Smooth muscle cell (in vitro differentiated cells): ENCODE results near the gene PUM2. TPM values are rescaled to one million over a fixed set of nuclear protein-coding genes. Genes with fewer than 3 reads are reported as not detected.

Experiments
- DNase-seq: peaks from one replicate; lab custom pipeline; 2025; ENCODE audit not compliant: unreplicated experiment; lab: John Stamatoyannopoulos, UW
- H2AFZ ChIP-seq: fragments of 200-600 bp; sonication (generic); 2 replicates; pipeline ENCODE4 v1.6.0; 2016; ENCODE audit warnings: antibody characterized with exemption, low read depth, mild to moderate bottlenecking
- H3F3A ChIP-seq: fragments of 200-600 bp; sonication (generic); 2 replicates; pipeline ENCODE4 v1.6.0; 2017; ENCODE audit warnings: antibody characterized with exemption, low read depth
- H3K27ac ChIP-seq: fragments of 200-600 bp; sonication (generic); 2 replicates; pipeline ENCODE4 v1.5.1; 2016; ENCODE audit warnings: low read depth, mild to moderate bottlenecking
- H3K27me3 ChIP-seq: fragments of 200-600 bp; sonication (generic); 2 replicates; pipeline ENCODE4 v1.6.1; 2016; ENCODE audit warnings: low read depth, mild to moderate bottlenecking
- H3K36me3 ChIP-seq: fragments of 200-600 bp; sonication (generic); 2 replicates; pipeline ENCODE4 v1.5.1; 2016; ENCODE audit warnings: low read depth
- H3K4me1 ChIP-seq: fragments of 200-600 bp; sonication (generic); 2 replicates; pipeline ENCODE4 v1.5.1; 2016; ENCODE audit warnings: low read depth
- H3K4me2 ChIP-seq: fragments of 200-600 bp; sonication (generic); 2 replicates; pipeline ENCODE4 v1.6.0; 2016; ENCODE audit warnings: mild to moderate bottlenecking
- H3K4me3 ChIP-seq: fragments of 200-600 bp; sonication (generic); 2 replicates; pipeline ENCODE4 v1.5.1; 2016; ENCODE audit warnings: mild to moderate bottlenecking
- H3K79me2 ChIP-seq: fragments of 200-600 bp; sonication (generic); 2 replicates; pipeline ENCODE4 v1.6.0; 2016; ENCODE audit warnings: low read depth, mild to moderate bottlenecking
- H3K9ac ChIP-seq: fragments of 200-600 bp; sonication (generic); 2 replicates; pipeline ENCODE4 v1.6.0; 2016; ENCODE audit warnings: low read depth
- H3K9me3 ChIP-seq: fragments of 200-600 bp; sonication (generic); replicated peaks from 2 replicates; pipeline ENCODE4 v1.5.1; 2016; ENCODE audit warnings: low read depth
- H4K20me1 ChIP-seq: fragments of 200-600 bp; sonication (generic); 2 replicates; pipeline ENCODE4 v1.6.0; 2016; ENCODE audit warnings: low read depth
- WGBS: methylation state at CpG from one replicate; pipeline ENCODE4 v1.1.7; 2016; ENCODE audit warnings: low lambda C conversion rate; 5-methylcytosine and 5-hydroxymethylcytosine counted together
- polyA plus RNA-seq: library from polyadenylated mRNA; unstranded; fragments of >200 nt; fragmentation: Nextera tagmentation; extraction: Ambion mirVana; gene quantifications from 2 replicates; pipeline ENCODE4 v1.2.1, GENCODE V29; 2016
- total RNA-seq: library from RNA; depleted of rRNA; stranded (reverse); fragments of >200 nt; gene quantifications from 2 replicates; pipeline ENCODE4 v1.2.3, GENCODE V29; 2014
- TF ChIP-seq, protein P1 (sequence below): fragments of 200-600 bp; sonication (generic); IDR thresholded peaks from 2 replicates; pipeline ENCODE4 v1.5.1; 2017; ENCODE audit warnings: borderline replicate concordance, mild to moderate bottlenecking, antibody characterized with exemption; ENCODE audit not compliant: insufficient read depth, poor library complexity, severe bottlenecking

The PUM2 gene
- total and polyA plus RNA-seq, 2 experiments from 2014 or later, result 5.2 to 42.0 TPM

DNA sequence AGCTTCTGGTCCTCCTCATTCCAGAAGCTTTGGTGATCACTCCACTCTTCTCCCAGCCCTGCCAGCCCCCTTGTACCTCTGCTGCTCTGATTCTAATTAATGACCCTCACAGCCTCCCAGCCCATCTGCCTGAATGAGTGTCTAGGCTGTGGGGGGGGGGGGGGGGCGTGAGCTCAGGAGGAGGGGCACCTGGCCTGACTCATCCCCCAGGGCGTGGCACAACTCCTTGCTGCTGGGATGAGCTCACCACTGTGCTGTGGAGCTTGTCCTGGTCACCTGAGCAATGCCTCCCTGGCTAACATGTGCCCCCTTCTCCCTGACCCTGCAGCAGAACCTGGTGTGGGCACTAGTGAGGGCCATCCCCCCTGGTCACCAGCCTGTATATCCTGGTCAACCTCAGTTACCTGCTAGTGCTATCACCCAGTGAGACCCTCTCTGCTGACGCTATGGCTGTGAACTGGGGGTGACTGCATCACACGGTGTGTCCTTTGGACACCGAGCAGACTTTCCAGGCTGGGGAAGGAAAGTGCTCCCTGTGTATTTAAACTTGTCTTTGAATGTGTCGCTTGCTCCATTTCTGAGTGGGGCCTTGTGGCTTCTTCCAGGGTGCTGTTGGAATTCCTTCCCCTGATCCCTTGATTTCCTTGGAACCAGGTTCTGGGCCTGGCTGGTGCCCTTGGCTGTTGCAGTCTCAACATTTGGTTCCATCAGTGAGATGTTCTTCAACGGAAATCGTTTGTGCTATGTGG lies 41.5 kb upstream of the PUM2 start:
- H3K27ac ChIP-seq, result no peak overlapping the region
- 80% methylated on average over 8 of the region's 8 CpGs for WGBS

DNA sequence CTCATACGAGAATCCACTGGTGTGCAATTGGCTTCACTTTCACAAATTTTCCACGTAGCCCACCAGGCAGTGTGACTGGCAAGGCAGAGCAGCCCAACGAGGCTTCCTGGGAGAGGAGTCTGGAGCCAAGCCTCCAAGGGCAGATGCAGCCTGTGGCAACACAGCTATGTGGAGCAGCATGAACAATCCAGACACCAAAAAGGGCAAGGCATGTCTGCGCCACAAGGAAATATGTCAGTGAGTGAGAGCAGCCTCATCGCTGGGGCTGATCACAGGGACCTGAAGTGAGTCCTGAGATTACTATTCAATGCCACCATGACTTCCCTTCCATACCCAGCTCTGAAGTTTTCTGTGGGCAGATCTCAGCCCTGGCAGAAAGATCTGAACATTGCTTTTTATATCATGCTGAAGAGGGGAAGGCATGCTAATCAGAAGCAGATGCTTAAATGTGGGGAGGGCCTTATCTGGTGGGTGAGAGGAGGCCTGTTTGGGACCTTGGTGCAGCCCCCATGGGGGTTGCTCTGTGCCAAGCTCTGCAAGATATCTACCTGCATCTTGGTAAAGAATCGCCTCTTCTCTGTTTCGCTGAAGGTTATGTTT lies 40.0 kb upstream of the PUM2 start:
- no peaks in the 10 kb centered on the region for H3K27me3 ChIP-seq
- no peak overlapping the region for H3K4me3 ChIP-seq
- H3K9me3 ChIP-seq, result no peaks in the 10 kb centered on the region
- no peaks in the 10 kb centered on the region for H3F3A ChIP-seq
- no peaks in the 10 kb centered on the region for H3K36me3 ChIP-seq
- no peak overlapping the region for H2AFZ ChIP-seq
- DNase-seq, result no peak
- no peaks in the 10 kb centered on the region for H3K79me2 ChIP-seq
- H4K20me1 ChIP-seq, result no peaks in the 10 kb centered on the region
- H3K4me2 ChIP-seq, result no peak overlapping the region
- H3K4me1 ChIP-seq, result no peaks in the 10 kb centered on the region
- TF ChIP-seq, protein P1, sequence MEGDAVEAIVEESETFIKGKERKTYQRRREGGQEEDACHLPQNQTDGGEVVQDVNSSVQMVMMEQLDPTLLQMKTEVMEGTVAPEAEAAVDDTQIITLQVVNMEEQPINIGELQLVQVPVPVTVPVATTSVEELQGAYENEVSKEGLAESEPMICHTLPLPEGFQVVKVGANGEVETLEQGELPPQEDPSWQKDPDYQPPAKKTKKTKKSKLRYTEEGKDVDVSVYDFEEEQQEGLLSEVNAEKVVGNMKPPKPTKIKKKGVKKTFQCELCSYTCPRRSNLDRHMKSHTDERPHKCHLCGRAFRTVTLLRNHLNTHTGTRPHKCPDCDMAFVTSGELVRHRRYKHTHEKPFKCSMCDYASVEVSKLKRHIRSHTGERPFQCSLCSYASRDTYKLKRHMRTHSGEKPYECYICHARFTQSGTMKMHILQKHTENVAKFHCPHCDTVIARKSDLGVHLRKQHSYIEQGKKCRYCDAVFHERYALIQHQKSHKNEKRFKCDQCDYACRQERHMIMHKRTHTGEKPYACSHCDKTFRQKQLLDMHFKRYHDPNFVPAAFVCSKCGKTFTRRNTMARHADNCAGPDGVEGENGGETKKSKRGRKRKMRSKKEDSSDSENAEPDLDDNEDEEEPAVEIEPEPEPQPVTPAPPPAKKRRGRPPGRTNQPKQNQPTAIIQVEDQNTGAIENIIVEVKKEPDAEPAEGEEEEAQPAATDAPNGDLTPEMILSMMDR, result no peak
- no peak overlapping the region for H3K27ac ChIP-seq
- no peak overlapping the region for H3K9ac ChIP-seq
- 79% methylated on average over 7 of the region's 7 CpGs for WGBS

More for the DNA sequence above, 41.5 kb upstream of the PUM2 start:
- Histone ChIP-seq H3K4me1 (no peaks in the 10 kb centered on the region), H4K20me1 (no peaks in the 10 kb centered on the region), H3K79me2 (no peaks in the 10 kb centered on the region), H2AFZ (no peak overlapping the region), H3K9ac (no peak overlapping the region), H3K4me3 (no peak overlapping the region), H3K36me3 (no peaks in the 10 kb centered on the region), H3K4me2 (no peak overlapping the region), H3K27me3 (no peaks in the 10 kb centered on the region), H3K9me3 (no peaks in the 10 kb centered on the region), H3F3A (no peaks in the 10 kb centered on the region)
- TF ChIP-seq, protein P1, result no peak
- no peak for DNase-seq

DNA sequence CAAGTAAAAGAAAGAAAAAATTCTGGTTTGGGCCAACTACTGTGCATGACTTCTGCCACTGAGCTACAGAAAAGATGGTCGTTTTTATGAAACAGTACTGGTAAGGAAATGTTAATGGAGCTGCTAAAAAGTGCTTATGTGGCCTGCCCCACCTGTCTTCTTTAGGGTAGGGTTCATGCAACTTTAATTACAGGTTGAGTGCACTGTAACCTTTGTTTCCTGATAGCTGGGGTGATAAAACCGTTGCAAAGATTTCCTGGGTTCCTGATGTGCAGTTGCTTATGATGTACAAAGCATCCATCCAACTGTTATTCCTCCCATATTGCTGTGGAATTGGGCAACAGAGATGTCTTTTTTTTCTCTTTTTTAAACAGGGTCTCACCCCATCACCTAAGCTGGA lies 34.3 kb upstream of the PUM2 start:
- Histone ChIP-seq H3F3A (no peaks in the 10 kb centered on the region), H3K9me3 (no peaks in the 10 kb centered on the region), H3K4me1 (no peaks in the 10 kb centered on the region), H3K9ac (no peak overlapping the region), H3K27me3 (no peaks in the 10 kb centered on the region), H3K36me3 (no peaks in the 10 kb centered on the region), H3K4me3 (no peak overlapping the region), H3K4me2 (no peak overlapping the region), H3K79me2 (no peaks in the 10 kb centered on the region), H3K27ac (no peak overlapping the region), H4K20me1 (no peaks in the 10 kb centered on the region), H2AFZ (no peak overlapping the region)
- no peak for DNase-seq
- WGBS, result 68% methylated on average over 2 of the region's 2 CpGs
- TF ChIP-seq, protein P1, result no peak
